Transverse colon (tissue), 4 donors: ENCODE data around the gene TUBA3E.

ENCODE experiments used
- EP300 ChIP-seq: sonication (generic); formaldehyde crosslinking; IDR thresholded peaks from one replicate; pipeline ENCODE4 v1.6.1; 2017; ENCODE audit warnings: antibody characterized with exemption, low read depth
- POLR2A ChIP-seq: fragments of 450-650 bp; IDR thresholded peaks from one replicate; pipeline ENCODE4 v1.6.1; 2016; ENCODE audit warnings: antibody characterized with exemption, mild to moderate bottlenecking, moderate library complexity
- POLR2AphosphoS5 ChIP-seq, 3 donors: sonication (generic); formaldehyde crosslinking; IDR thresholded peaks; one replicate each; pipeline ENCODE4 v1.6.1; 2016; ENCODE audit warnings: antibody characterized with exemption in 3 of 3
- TF ChIP-seq, protein P1 (sequence below), 5 experiments: fragments of 200-600 bp in 3 of 5; fragments of 450-650 bp in 2 of 5; sonication (generic) in 3 of 5; IDR thresholded peaks; 1 replicate in 2 of 5; 2 replicates in 3 of 5; pipeline ENCODE4 v1.5.1; 2016 to 2017; ENCODE audit warnings: antibody characterized with exemption in 5 of 5, inconsistent platforms in 3 of 5, mild to moderate bottlenecking in 2 of 5, moderate library complexity in 1 of 5

DNA sequence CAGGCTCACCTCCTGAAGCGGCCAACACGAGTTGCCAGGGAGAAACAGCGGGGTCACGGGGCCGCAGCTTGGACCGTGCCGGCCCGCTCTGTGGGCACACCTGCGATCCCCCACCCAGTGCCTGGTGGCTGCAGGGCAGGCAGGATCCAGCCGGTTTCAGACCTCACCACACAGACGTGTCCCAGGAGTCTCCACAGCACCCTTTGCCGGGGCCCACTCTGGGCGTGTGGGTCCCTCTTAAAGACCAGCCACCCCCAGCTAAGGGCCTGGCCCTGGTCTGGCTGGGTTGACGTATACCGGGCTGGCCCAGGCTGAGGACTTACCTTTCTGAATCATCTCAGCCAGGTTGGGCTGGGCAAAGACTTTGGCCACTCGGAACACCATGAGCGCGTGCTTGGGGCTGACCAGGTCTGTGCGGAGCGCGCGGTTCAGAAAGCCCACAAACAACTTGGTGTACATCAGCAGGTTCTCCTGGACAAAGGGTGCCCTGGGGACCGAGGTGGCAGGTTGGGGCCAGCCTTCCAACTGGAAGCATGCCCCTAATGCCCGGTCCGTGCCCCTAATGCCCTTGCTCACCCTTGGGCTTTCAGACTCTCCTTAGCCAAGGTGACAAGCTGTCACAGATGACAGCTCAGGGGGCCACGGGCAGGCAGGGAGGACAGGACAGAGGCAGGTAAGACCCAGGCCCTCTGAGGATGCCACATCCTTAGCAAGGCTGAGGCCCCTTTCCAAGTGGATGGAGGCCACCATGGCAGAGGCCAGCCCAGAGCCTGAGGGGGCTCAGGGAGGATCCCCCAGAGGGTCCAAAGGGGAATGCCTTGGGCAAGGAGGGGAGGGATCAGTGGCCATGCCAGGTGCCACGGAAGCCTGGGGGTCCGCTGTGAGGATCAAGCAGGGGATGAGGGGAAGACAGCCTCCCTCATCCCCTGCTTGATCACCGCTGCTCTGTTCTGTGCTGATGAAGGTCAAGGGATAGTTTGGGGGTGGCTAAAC, 43.2 kb downstream of the TUBA3E start:
- TF ChIP-seq, protein P1, sequence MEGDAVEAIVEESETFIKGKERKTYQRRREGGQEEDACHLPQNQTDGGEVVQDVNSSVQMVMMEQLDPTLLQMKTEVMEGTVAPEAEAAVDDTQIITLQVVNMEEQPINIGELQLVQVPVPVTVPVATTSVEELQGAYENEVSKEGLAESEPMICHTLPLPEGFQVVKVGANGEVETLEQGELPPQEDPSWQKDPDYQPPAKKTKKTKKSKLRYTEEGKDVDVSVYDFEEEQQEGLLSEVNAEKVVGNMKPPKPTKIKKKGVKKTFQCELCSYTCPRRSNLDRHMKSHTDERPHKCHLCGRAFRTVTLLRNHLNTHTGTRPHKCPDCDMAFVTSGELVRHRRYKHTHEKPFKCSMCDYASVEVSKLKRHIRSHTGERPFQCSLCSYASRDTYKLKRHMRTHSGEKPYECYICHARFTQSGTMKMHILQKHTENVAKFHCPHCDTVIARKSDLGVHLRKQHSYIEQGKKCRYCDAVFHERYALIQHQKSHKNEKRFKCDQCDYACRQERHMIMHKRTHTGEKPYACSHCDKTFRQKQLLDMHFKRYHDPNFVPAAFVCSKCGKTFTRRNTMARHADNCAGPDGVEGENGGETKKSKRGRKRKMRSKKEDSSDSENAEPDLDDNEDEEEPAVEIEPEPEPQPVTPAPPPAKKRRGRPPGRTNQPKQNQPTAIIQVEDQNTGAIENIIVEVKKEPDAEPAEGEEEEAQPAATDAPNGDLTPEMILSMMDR (IDR thresholded peaks at IDR 0.05), result no peak
- TF ChIP-seq EP300 (no peak), POLR2A (no peak), POLR2AphosphoS5 (IDR thresholded peaks at IDR 0.05) (no peak)
